Fibroblast of lung (primary cell): Measurements from ENCODE around the gene APOL4. TPM values are rescaled to one million over a fixed set of nuclear protein-coding genes. Genes with fewer than 3 reads are reported as not detected.
"Not testable (repeated sequence)": the region's sequence is repeated elsewhere in the genome, so short reads cannot be mapped to it uniquely, and the experiment has no call there.

Source experiments
- DNase-seq, 2 donors: peaks; one replicate each; pipeline versions ENCODE4 v3.0.0 to v3.0.0-alpha.2; 2010; ENCODE audit warnings: low read depth in 2 of 2
- H2AFZ ChIP-seq: 2 replicates; pipeline ENCODE4 v1.5.1; 2012; ENCODE audit warnings: low read length, control low read depth, inconsistent platforms
- H3K27ac ChIP-seq: 2 replicates; pipeline ENCODE4 v1.5.1; 2011; ENCODE audit warnings: low read length, control low read depth; ENCODE audit not compliant: insufficient read depth
- H3K27me3 ChIP-seq: 2 replicates; pipeline ENCODE4 v1.5.1; 2011; ENCODE audit warnings: mild to moderate bottlenecking, low read length; ENCODE audit not compliant: control insufficient read depth, insufficient read depth
- H3K36me3 ChIP-seq: 2 replicates; pipeline ENCODE4 v1.5.1; 2011; ENCODE audit warnings: low read length; ENCODE audit not compliant: control insufficient read depth, insufficient read depth
- H3K4me1 ChIP-seq: 2 replicates; pipeline ENCODE4 v1.5.1; 2011; ENCODE audit warnings: low read length; ENCODE audit not compliant: control insufficient read depth, insufficient read depth; ENCODE audit errors: extremely low read depth
- H3K4me2 ChIP-seq: 2 replicates; pipeline ENCODE4 v1.5.1; 2011; ENCODE audit warnings: low read length, control low read depth; ENCODE audit not compliant: insufficient read depth; ENCODE audit errors: extremely low read depth
- H3K4me3 ChIP-seq, 4 experiments: fragments of 200-600 bp in 1 of 4; sonication (generic) in 1 of 4; replicated peaks in 1 of 4; 2 replicates each; pipeline ENCODE4 v1.5.1; 2011 to 2016; ENCODE audit warnings: low read length in 4 of 4, low read depth in 3 of 4, mild to moderate bottlenecking in 3 of 4, control low read depth in 2 of 4, inconsistent platforms in 1 of 4, mixed read lengths in 1 of 4; ENCODE audit not compliant: insufficient read depth in 1 of 4; ENCODE audit errors: control extremely low read depth in 1 of 4
- H3K79me2 ChIP-seq: 2 replicates; pipeline ENCODE4 v1.5.1; 2012; ENCODE audit warnings: mild to moderate bottlenecking, low read length, inconsistent platforms; ENCODE audit not compliant: control insufficient read depth, insufficient read depth
- H3K9ac ChIP-seq: 2 replicates; pipeline ENCODE4 v1.5.1; 2011; ENCODE audit warnings: mild to moderate bottlenecking, low read length, control low read depth; ENCODE audit not compliant: insufficient read depth
- H3K9me3 ChIP-seq: 2 replicates; pipeline ENCODE4 v1.5.1; 2012; ENCODE audit warnings: low read depth, low read length; ENCODE audit not compliant: control insufficient read depth, insufficient read depth
- H4K20me1 ChIP-seq: 2 replicates; pipeline ENCODE4 v1.5.1; 2011; ENCODE audit warnings: low read length; ENCODE audit not compliant: control insufficient read depth, insufficient read depth; ENCODE audit errors: extremely low read depth
- CTCF ChIP-seq, 2 donors: IDR thresholded peaks in 1 of 2; conservative IDR thresholded peaks in 1 of 2; 1 replicate in 1 of 2; 2 replicates in 1 of 2; pipeline ENCODE4 v1.5.1; 2011 to 2012; ENCODE audit warnings: low read length in 2 of 2, control low read depth in 1 of 2, inconsistent platforms in 1 of 2, low read depth in 1 of 2, mild to moderate bottlenecking in 1 of 2
- EZH2 ChIP-seq: IDR thresholded peaks from 2 replicates; pipeline ENCODE4 v1.5.1; 2012; ENCODE audit warnings: low read length, control low read depth, mild to moderate bottlenecking; ENCODE audit errors: missing control alignments
- polyA plus RNA-seq, 2 donors: library from polyadenylated mRNA; depleted of rRNA in 1 of 2; stranded (reverse) in 1 of 2; unstranded in 1 of 2; fragments of >200 nt; gene quantifications; 2 replicates each; pipeline ENCODE4 v1.2.1, GENCODE V29; 2011 to 2012; ENCODE audit warnings: missing spikeins in 1 of 2
- total RNA-seq: library from RNA; depleted of rRNA; stranded (reverse); fragments of >200 nt; gene quantifications from 2 replicates; pipeline ENCODE4 v1.2.1, GENCODE V29; 2014

APOL4 gene
- total and polyA plus RNA-seq, 2 donors (not counting 1 experiment from before 2014, with no cell fraction given): 0.31 to 2.0 TPM

GRCh38 chr22:36192542-36192941 lies 9.1 kb downstream of the APOL4 start:
- Histone ChIP-seq H3K27me3 (peaks cover 9% of the 10 kb centered on the region), H3K36me3 (no peaks in the 10 kb centered on the region), H3K79me2 (no peaks in the 10 kb centered on the region), H2AFZ (no peak overlapping the region), H4K20me1 (no peaks in the 10 kb centered on the region), H3K27ac (no peak overlapping the region), H3K9ac (no peak overlapping the region), H3K9me3 (no peaks in the 10 kb centered on the region), H3K4me3 (no peak overlapping the region), H3K4me2 (no peak overlapping the region), H3K4me1 (peaks cover 9% of the 10 kb centered on the region)
- TF ChIP-seq CTCF (conservative IDR thresholded peaks at IDR 0.05 in 1 of 2, IDR thresholded peaks at IDR 0.05 in 1 of 2; ENCODE audit: low read depth in 1 of 2, low read length in 2 of 2): no peak
- TF ChIP-seq EZH2: no peak
- DNase-seq: peak in 1 of 2 donors; percentile 19

- no peak overlapping the region for H3K4me2 ChIP-seq
- no peak overlapping the region for H3K27ac ChIP-seq
- no peak overlapping the region for H3K9ac ChIP-seq
- peaks cover 5% of the 10 kb centered on the region for H3K4me1 ChIP-seq
- H3K27me3 ChIP-seq: peaks cover 12% of the 10 kb centered on the region
- TF ChIP-seq EZH2 (no peak), CTCF (conservative IDR thresholded peaks at IDR 0.05 in 1 of 2, IDR thresholded peaks at IDR 0.05 in 1 of 2; ENCODE audit: low read depth in 1 of 2, low read length in 2 of 2) (no peak)
- no peaks in the 10 kb centered on the region for H3K9me3 ChIP-seq
- no peak overlapping the region for H2AFZ ChIP-seq
- peak; percentile 70 to 87 for DNase-seq
- no peaks in the 10 kb centered on the region for H4K20me1 ChIP-seq
- no peaks in the 10 kb centered on the region for H3K79me2 ChIP-seq
- H3K36me3 ChIP-seq: no peaks in the 10 kb centered on the region
- H3K4me3 ChIP-seq: no peak overlapping the region
Measured at GRCh38 chr22:36191106-36191836, 10.3 kb downstream of the APOL4 start.

GRCh38 chr22:36187862-36188261 lies 13.7 kb downstream of the APOL4 start:
- not testable (repeated sequence) for H2AFZ ChIP-seq, H3K4me2 ChIP-seq, H4K20me1 ChIP-seq, H3K27ac ChIP-seq, H3K9ac ChIP-seq, H3K4me3 ChIP-seq, DNase-seq, H3K79me2 ChIP-seq, H3K4me1 ChIP-seq, H3K9me3 ChIP-seq, H3K36me3 ChIP-seq
- peaks cover 13% of the 10 kb centered on the region for H3K27me3 ChIP-seq
